ENCODE measurements around the gene ANKS1A.

GRCh38 chr6:34992376-34992775 is 103.3 kb downstream of the ANKS1A start:
- no peak for TF ChIP-seq EZH2phosphoT487 (IDR thresholded peaks at IDR 0.05; ENCODE audit: insufficient read depth, low read depth)
- no peak for TF ChIP-seq EZH2 (IDR thresholded peaks at IDR 0.05; ENCODE audit: insufficient read depth, poor library complexity, severe bottlenecking)
